Activated effector memory CD4-positive, alpha-beta T cell treated with anti-CD3 and anti-CD28 coated beads, Interleukin-2, amount 50 U/mL, for 16 hours (primary cell): Measurements from ENCODE around the gene UBE2S.
"Not testable (repeated sequence)": the region's sequence is repeated elsewhere in the genome, so short reads cannot be mapped to it uniquely, and the experiment has no call there.

Experiments used
- DNase-seq: peaks from one replicate; pipeline ENCODE4 v3.0.0-alpha.2; 2020

Gene UBE2S

GRCh38 chr19:55407550-55407799, at the start of gene UBE2S:
UBE2S (minus strand) TSS chr19:55407788; CDS start chr19:55407589, 199 bp downstream.
- not testable (repeated sequence) for DNase-seq

- DNase-seq, result no peak
Measured at GRCh38 chr19:55456347-55456746, 48.8 kb upstream of the UBE2S start.

GRCh38 chr19:55455576-55456235, 48.1 kb upstream of the UBE2S start:
- DNase-seq, result no peak

- peak; percentile 80 for DNase-seq
Measured at GRCh38 chr19:55454787-55455243, 47.2 kb upstream of the UBE2S start.

- no peak for DNase-seq
Measured at GRCh38 chr19:55453511-55454260, 46.1 kb upstream of the UBE2S start.

GRCh38 chr19:55452749-55453346, 45.3 kb upstream of the UBE2S start:
- peak; percentile 75 for DNase-seq

GRCh38 chr19:55451965-55452748, 44.6 kb upstream of the UBE2S start:
- no peak for DNase-seq

- DNase-seq, result no peak
Measured at GRCh38 chr19:55451163-55451964, 43.8 kb upstream of the UBE2S start.

GRCh38 chr19:55449469-55449868, 41.9 kb upstream of the UBE2S start:
- no peak for DNase-seq

GRCh38 chr19:55448175-55448490, 40.5 kb upstream of the UBE2S start:
- not testable (repeated sequence) for DNase-seq

GRCh38 chr19:55447421-55448174, 40.0 kb upstream of the UBE2S start:
- DNase-seq, result no peak

- no peak for DNase-seq
Measured at GRCh38 chr19:55446060-55446459, 38.5 kb upstream of the UBE2S start.

- no peak for DNase-seq
Measured at GRCh38 chr19:55444646-55445045, 37.1 kb upstream of the UBE2S start.

GRCh38 chr19:55443824-55444480, 36.4 kb upstream of the UBE2S start:
- DNase-seq, result no peak

GRCh38 chr19:55443045-55443823, 35.6 kb upstream of the UBE2S start, which contains the start of gene SHISA7:
SHISA7 (minus strand) TSS chr19:55443300; CDS start chr19:55442863, 437 bp downstream.
- no peak for DNase-seq

- DNase-seq, result no peak
Measured at GRCh38 chr19:55442372-55442961, 34.9 kb upstream of the UBE2S start.

GRCh38 chr19:55441692-55442321, 34.2 kb upstream of the UBE2S start:
- no peak for DNase-seq

GRCh38 chr19:55441319-55441691, 33.7 kb upstream of the UBE2S start:
- DNase-seq, result no peak

- DNase-seq, result no peak
Measured at GRCh38 chr19:55440411-55441105, 33.0 kb upstream of the UBE2S start.
